Neural cell (in vitro differentiated cells): ENCODE measurements around the gene TFG. TPM values are rescaled to one million over a fixed set of nuclear protein-coding genes. Genes with fewer than 3 reads are reported as not detected.

Source experiments
- H2AFZ ChIP-seq: fragments of 200-600, 300-800 bp; sonication (generic), shearing (Covaris generic); 2 replicates; pipeline ENCODE4 v1.6.0; 2014; ENCODE audit warnings: low read depth, mild to moderate bottlenecking, antibody characterized with exemption, low read length, moderate library complexity
- H3F3A ChIP-seq: fragments of 200-600 bp; shearing (Covaris generic); 2 replicates; pipeline ENCODE4 v1.6.1; 2016; ENCODE audit warnings: mild to moderate bottlenecking, moderate library complexity, mixed read lengths, antibody characterized with exemption, low read length; ENCODE audit not compliant: insufficient read depth, poor library complexity, severe bottlenecking
- H3K27ac ChIP-seq: fragments of 200-600, 300-800 bp; sonication (generic), shearing (Covaris generic); 2 replicates; pipeline ENCODE4 v1.5.1; 2014; ENCODE audit warnings: mild to moderate bottlenecking, low read length, moderate library complexity
- H3K27me3 ChIP-seq: fragments of 300-800, 200-600 bp; sonication (generic), shearing (Covaris generic); 2 replicates; pipeline ENCODE4 v1.6.0; 2014; ENCODE audit warnings: mild to moderate bottlenecking, low read depth, low read length, moderate library complexity; ENCODE audit not compliant: insufficient read depth
- H3K36me3 ChIP-seq: fragments of 300-800, 200-600 bp; sonication (generic), shearing (Covaris generic); 2 replicates; pipeline ENCODE4 v1.5.1; 2014; ENCODE audit warnings: mild to moderate bottlenecking, antibody characterized with exemption, low read length, moderate library complexity; ENCODE audit not compliant: insufficient read depth
- H3K4me2 ChIP-seq: fragments of 300-800, 200-600 bp; sonication (generic), shearing (Covaris generic); 2 replicates; pipeline ENCODE4 v1.6.0; 2014; ENCODE audit warnings: mild to moderate bottlenecking, low read length
- H3K4me3 ChIP-seq: fragments of 300-800, 200-600 bp; sonication (generic), shearing (Covaris generic); 2 replicates; pipeline ENCODE4 v1.5.1; 2014; ENCODE audit warnings: mild to moderate bottlenecking, low read length, moderate library complexity
- H3K79me2 ChIP-seq: fragments of 200-600 bp; shearing (Covaris generic); replicated peaks from 2 replicates; pipeline ENCODE4 v1.6.0; 2014; ENCODE audit warnings: mild to moderate bottlenecking, low read length, moderate library complexity; ENCODE audit not compliant: insufficient read depth
- H3K9ac ChIP-seq: fragments of 300-800, 200-600 bp; sonication (generic), shearing (Covaris generic); 2 replicates; pipeline ENCODE4 v1.6.1; 2016; ENCODE audit warnings: mild to moderate bottlenecking, low read length, mixed read lengths
- H3K9me2 ChIP-seq: fragments of 200-600 bp; shearing (Covaris generic); 2 replicates; pipeline ENCODE4 v1.6.1; 2016; ENCODE audit warnings: mild to moderate bottlenecking, low read length, mixed read lengths; ENCODE audit not compliant: insufficient read depth
- H3K9me3 ChIP-seq: fragments of 200-600, 300-800 bp; sonication (generic), shearing (Covaris generic); 2 replicates; pipeline ENCODE4 v1.6.1; 2016; ENCODE audit warnings: mild to moderate bottlenecking, mixed run types, low read length, moderate library complexity, mixed read lengths
- H4K20me1 ChIP-seq: fragments of 200-600 bp; shearing (Covaris generic); 2 replicates; pipeline ENCODE4 v1.6.1; 2016; ENCODE audit warnings: mild to moderate bottlenecking, mixed run types; ENCODE audit not compliant: insufficient read depth
- EP300 ChIP-seq: fragments of 450-650 bp; conservative IDR thresholded peaks from 2 replicates; pipeline ENCODE4 v1.6.1; 2014; ENCODE audit warnings: antibody characterized with exemption, mild to moderate bottlenecking, moderate library complexity; ENCODE audit not compliant: poor library complexity, severe bottlenecking
- EZH2 ChIP-seq: fragments of 200-600, 300-800 bp; shearing (Covaris generic), sonication (generic); IDR thresholded peaks from 2 replicates; pipeline ENCODE4 v1.6.1; 2014; ENCODE audit warnings: antibody characterized with exemption, low read length, borderline replicate concordance, mild to moderate bottlenecking; ENCODE audit not compliant: insufficient read depth, poor library complexity, severe bottlenecking
- MXI1 ChIP-seq: fragments of 450-650 bp; conservative IDR thresholded peaks from 2 replicates; pipeline ENCODE4 v1.6.1; 2014; ENCODE audit warnings: antibody characterized with exemption, mild to moderate bottlenecking; ENCODE audit not compliant: poor library complexity, severe bottlenecking
- POLR2AphosphoS5 ChIP-seq: IDR thresholded peaks from 2 replicates; pipeline ENCODE4 v1.6.1; 2012
- RAD21 ChIP-seq: fragments of 450-650 bp; conservative IDR thresholded peaks from 2 replicates; pipeline ENCODE4 v1.6.1; 2014; ENCODE audit warnings: antibody characterized with exemption, mild to moderate bottlenecking, moderate library complexity
- SMC3 ChIP-seq: fragments of 450-650 bp; conservative IDR thresholded peaks from 2 replicates; pipeline ENCODE4 v1.6.1; 2014; ENCODE audit warnings: antibody characterized with exemption, mild to moderate bottlenecking, moderate library complexity; ENCODE audit not compliant: poor library complexity
- TAF1 ChIP-seq: IDR thresholded peaks from 2 replicates; pipeline ENCODE4 v1.6.1; 2012; ENCODE audit warnings: low read depth
- polyA plus RNA-seq: library from polyadenylated mRNA; depleted of rRNA; stranded (reverse); fragments of >200 nt; gene quantifications from 2 replicates; pipeline ENCODE4 v1.2.3, GENCODE V29; 2014
- TF ChIP-seq, protein P1 (sequence below): fragments of 450-650 bp; IDR thresholded peaks from 2 replicates; pipeline ENCODE4 v1.5.1; 2014; ENCODE audit warnings: antibody characterized with exemption, mild to moderate bottlenecking, moderate library complexity; ENCODE audit not compliant: poor library complexity, severe bottlenecking
- TF ChIP-seq, protein P2 (sequence below): IDR thresholded peaks from 2 replicates; pipeline ENCODE4 v1.6.1; 2012; ENCODE audit warnings: borderline replicate concordance

TFG gene
- polyA plus RNA-seq, 1 donor from 2014 or later: 64.6 TPM

DNA sequence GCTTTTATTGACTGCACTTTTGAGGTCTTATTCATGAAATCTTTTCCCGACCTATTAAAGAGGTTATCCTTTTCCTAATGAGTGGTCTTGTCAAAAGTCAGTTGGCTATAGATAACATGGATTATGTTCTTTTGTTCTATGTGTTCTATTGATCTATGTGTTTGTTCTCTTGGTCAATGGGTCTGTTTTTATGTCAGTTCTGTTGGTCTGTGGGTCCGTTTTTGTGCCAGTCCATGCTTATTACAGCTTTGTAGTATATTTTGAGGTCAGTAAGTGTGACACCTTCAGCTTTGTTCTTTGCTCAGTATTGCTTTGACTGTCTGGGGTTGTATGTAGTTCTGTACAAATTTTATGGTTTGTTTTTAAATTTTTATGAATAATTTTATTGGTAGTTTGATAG, 7.8 kb downstream of the TFG start:
- Histone ChIP-seq H2AFZ (no peak overlapping the region), H3K36me3 (peaks cover 10% of the 10 kb centered on the region), H3K79me2 (peaks cover 65% of the 10 kb centered on the region), H3K27ac (no peak overlapping the region), H4K20me1 (no peaks in the 10 kb centered on the region), H3K4me3 (no peak overlapping the region), H3K9me2 (no peaks in the 10 kb centered on the region), H3K4me2 (no peak overlapping the region), H3F3A (no peaks in the 10 kb centered on the region), H3K9ac (no peak overlapping the region), H3K27me3 (no peaks in the 10 kb centered on the region), H3K9me3 (no peaks in the 10 kb centered on the region)
- TF ChIP-seq MXI1: no peak
- TF ChIP-seq POLR2AphosphoS5: no peak
- TF ChIP-seq, protein P1, sequence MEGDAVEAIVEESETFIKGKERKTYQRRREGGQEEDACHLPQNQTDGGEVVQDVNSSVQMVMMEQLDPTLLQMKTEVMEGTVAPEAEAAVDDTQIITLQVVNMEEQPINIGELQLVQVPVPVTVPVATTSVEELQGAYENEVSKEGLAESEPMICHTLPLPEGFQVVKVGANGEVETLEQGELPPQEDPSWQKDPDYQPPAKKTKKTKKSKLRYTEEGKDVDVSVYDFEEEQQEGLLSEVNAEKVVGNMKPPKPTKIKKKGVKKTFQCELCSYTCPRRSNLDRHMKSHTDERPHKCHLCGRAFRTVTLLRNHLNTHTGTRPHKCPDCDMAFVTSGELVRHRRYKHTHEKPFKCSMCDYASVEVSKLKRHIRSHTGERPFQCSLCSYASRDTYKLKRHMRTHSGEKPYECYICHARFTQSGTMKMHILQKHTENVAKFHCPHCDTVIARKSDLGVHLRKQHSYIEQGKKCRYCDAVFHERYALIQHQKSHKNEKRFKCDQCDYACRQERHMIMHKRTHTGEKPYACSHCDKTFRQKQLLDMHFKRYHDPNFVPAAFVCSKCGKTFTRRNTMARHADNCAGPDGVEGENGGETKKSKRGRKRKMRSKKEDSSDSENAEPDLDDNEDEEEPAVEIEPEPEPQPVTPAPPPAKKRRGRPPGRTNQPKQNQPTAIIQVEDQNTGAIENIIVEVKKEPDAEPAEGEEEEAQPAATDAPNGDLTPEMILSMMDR: no peak
- no peak for TF ChIP-seq EP300
- no peak for TF ChIP-seq SMC3
- TF ChIP-seq EZH2: no peak
- TF ChIP-seq, protein P2, sequence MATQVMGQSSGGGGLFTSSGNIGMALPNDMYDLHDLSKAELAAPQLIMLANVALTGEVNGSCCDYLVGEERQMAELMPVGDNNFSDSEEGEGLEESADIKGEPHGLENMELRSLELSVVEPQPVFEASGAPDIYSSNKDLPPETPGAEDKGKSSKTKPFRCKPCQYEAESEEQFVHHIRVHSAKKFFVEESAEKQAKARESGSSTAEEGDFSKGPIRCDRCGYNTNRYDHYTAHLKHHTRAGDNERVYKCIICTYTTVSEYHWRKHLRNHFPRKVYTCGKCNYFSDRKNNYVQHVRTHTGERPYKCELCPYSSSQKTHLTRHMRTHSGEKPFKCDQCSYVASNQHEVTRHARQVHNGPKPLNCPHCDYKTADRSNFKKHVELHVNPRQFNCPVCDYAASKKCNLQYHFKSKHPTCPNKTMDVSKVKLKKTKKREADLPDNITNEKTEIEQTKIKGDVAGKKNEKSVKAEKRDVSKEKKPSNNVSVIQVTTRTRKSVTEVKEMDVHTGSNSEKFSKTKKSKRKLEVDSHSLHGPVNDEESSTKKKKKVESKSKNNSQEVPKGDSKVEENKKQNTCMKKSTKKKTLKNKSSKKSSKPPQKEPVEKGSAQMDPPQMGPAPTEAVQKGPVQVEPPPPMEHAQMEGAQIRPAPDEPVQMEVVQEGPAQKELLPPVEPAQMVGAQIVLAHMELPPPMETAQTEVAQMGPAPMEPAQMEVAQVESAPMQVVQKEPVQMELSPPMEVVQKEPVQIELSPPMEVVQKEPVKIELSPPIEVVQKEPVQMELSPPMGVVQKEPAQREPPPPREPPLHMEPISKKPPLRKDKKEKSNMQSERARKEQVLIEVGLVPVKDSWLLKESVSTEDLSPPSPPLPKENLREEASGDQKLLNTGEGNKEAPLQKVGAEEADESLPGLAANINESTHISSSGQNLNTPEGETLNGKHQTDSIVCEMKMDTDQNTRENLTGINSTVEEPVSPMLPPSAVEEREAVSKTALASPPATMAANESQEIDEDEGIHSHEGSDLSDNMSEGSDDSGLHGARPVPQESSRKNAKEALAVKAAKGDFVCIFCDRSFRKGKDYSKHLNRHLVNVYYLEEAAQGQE: no peak
- TF ChIP-seq TAF1: no peak
- TF ChIP-seq RAD21: no peak

DNA sequence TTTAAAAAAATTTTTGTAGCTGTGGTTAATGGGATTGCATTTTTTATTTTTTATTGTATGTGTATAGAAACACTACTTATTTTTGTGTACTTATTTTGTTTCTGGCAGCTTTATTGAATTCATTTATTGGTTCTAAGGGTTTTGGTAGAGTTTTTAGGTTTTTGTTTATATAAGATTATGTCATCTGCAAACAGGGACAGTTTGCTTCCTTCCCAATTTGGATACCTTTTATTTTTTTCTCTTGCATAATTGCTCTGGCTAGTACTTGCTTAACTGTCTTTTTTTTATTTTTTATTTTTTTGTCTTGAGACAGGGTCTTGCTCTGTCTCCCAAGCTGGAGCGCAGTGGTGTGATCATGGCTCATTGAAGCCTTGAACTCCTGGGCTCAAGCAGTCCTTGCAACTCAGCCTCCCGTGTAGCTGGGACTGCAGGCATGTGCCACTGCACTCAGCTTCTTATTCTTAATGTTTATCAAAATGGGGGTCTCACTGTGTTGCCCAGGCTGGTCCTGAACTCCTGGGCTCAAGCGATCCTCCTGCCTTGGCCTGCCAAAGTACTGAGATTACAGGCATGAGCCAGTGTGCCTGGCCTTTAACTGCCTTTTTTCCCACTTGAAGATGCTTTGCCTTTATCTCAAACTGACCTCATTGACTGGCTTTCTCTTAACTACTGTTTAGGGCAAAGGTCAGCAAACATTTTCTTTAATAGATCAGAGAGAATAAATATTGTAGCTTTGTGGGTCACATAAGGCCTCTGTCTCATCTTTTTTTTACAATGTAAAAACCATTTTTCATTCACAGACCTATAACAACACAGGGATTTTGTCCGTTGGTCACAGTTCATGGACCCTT, 8.6 kb downstream of the TFG start:
- H3K9ac ChIP-seq: no peak overlapping the region
- no peaks in the 10 kb centered on the region for H4K20me1 ChIP-seq
- no peak overlapping the region for H2AFZ ChIP-seq
- TF ChIP-seq, protein P2: no peak
- H3F3A ChIP-seq: no peaks in the 10 kb centered on the region
- H3K27me3 ChIP-seq: no peaks in the 10 kb centered on the region
- H3K9me3 ChIP-seq: no peaks in the 10 kb centered on the region
- no peaks in the 10 kb centered on the region for H3K9me2 ChIP-seq
- no peak overlapping the region for H3K4me2 ChIP-seq
- H3K4me3 ChIP-seq: no peak overlapping the region
- peaks cover 57% of the 10 kb centered on the region for H3K79me2 ChIP-seq
- no peak overlapping the region for H3K27ac ChIP-seq
- peaks cover 10% of the 10 kb centered on the region for H3K36me3 ChIP-seq
